DMS114 treated with DMSO at 0.1 percent for 48 hours (cell line): Measurements from ENCODE around the gene ATP1A2.
"Not testable (repeated sequence)": the region's sequence is repeated elsewhere in the genome, so short reads cannot be mapped to it uniquely, and the experiment has no call there.

Source experiments
- DNase-seq: peaks from one replicate; lab custom pipeline; 2025; ENCODE audit not compliant: unreplicated experiment; lab: John Stamatoyannopoulos, UW

ATP1A2 gene

GRCh38 chr1:160122978-160123495 is 7.5 kb downstream of the ATP1A2 start:
- no peak for DNase-seq

DNA sequence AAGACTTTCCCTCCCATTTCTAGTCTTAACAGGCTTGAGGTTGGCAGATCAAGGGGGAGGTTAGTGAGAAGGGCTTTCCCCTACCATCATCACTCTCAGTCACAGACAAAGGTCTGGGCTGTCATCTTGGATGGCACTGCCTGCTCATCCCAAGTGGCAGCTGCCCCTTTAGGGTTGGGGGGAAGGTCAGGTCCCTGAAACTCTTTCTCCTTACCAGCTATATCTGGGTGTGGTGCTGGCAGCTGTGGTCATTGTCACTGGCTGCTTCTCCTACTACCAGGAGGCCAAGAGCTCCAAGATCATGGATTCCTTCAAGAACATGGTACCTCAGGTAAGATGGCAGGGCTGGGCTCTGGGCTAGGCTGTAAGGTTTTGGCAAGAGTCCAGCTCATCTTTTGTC is 8.2 kb downstream of the ATP1A2 start:
- no peak for DNase-seq

GRCh38 chr1:160124705-160125478 is 9.3 kb downstream of the ATP1A2 start:
- DNase-seq = no peak

GRCh38 chr1:160125746-160126145 is 10.2 kb downstream of the ATP1A2 start:
- no peak for DNase-seq

GRCh38 chr1:160126342-160126741 is 10.8 kb downstream of the ATP1A2 start:
- not testable (repeated sequence) for DNase-seq

DNA sequence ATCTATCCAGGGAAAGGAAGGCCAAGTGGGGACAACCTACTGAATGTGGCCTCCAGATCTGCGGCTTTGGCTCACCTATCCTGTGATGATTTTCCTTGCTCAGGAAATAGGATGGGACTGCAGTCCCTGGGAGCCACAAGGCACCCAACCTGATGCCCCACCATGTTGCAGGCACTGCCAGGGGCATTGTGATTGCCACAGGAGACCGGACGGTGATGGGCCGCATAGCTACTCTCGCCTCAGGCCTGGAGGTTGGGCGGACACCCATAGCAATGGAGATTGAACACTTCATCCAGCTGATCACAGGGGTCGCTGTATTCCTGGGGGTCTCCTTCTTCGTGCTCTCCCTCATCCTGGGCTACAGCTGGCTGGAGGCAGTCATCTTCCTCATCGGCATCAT is 11.8 kb downstream of the ATP1A2 start:
- no peak for DNase-seq

GRCh38 chr1:160127865-160128523 is 12.4 kb downstream of the ATP1A2 start:
- no peak for DNase-seq

DNA sequence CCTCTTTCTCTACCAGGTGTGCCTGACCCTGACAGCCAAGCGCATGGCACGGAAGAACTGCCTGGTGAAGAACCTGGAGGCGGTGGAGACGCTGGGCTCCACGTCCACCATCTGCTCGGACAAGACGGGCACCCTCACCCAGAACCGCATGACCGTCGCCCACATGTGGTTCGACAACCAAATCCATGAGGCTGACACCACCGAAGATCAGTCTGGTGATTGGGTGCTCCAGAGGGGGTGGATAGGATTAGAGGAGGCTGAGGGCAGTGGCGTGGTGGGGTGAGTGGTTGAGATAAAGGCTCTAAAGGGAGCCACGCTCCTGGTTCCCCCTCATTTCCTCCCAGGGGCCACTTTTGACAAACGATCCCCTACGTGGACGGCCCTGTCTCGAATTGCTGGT is 13.1 kb downstream of the ATP1A2 start:
- no peak for DNase-seq

GRCh38 chr1:160129046-160129445 is 13.5 kb downstream of the ATP1A2 start:
- DNase-seq = no peak

- no peak for DNase-seq
These were observed 14.0 kb downstream of the ATP1A2 start for GRCh38 chr1:160129558-160129957.

GRCh38 chr1:160129966-160130365 is 14.4 kb downstream of the ATP1A2 start:
- no peak for DNase-seq

DNA sequence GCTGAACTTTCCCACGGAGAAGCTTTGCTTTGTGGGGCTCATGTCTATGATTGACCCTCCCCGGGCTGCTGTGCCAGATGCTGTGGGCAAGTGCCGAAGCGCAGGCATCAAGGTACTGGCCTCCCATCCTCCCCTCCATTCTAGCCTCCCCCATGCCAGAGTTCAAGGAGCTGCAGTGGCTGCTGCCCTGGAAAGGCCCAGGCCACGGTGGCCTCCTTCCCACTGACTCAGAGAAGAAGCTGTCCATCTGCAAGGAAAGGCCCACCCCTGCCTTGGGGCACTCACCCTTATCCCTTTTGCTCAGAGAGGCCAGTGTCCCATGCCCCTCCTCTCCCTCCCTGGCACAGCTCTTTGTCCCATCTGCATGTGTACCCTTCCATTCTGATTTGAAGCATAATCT is 14.9 kb downstream of the ATP1A2 start:
- DNase-seq = no peak

DNA sequence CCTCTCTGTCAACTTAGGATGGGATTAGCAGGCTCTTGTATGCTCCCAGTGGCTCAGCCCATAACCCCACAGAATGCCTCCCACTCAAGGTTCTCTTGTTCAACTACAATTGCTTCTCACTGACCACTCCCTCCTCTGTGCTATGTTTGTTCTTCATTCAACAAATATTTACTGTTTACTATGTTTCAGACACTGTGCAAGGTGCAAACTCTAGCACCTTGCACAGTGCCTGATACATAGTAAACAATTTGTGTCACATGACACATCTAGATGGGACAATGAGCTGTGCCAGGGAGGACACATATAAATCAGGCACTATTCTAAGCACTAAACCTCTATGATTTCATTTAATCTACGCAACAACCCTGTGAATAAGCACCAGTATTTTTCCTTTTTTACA is 15.4 kb downstream of the ATP1A2 start:
- no peak for DNase-seq

- DNase-seq = no peak
These were observed 16.4 kb downstream of the ATP1A2 start for GRCh38 chr1:160131803-160132565.

DNA sequence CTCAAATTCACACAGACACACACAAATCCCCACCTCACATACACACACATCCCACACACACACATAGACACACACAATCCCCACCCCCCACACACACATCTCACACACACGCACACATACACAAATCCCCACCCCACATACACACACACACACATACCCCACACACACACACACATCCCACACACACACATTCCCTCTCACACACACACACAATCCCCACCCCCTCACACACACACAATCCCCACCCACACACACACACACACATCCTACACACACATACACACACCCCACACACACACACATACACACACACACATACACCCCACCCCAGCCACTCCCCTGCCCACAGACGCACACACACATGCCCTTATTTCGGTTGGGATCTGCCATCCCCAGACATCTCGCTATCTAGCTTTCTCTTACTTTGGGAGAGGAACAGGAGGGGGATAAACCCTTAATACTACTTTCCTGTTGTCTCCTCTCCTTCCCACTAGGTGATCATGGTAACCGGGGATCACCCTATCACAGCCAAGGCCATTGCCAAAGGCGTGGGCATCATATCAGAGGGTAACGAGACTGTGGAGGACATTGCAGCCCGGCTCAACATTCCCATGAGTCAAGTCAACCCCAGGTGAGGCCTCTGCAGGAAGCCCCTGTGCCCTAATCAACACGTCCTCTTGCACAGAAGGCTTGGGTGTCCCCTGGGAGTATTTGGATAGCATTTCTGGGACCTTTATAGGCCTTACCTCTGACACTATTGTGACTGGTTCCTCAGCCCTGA is 18.6 kb downstream of the ATP1A2 start:
- no peak for DNase-seq

GRCh38 chr1:160134791-160135572 is 19.4 kb downstream of the ATP1A2 start:
- DNase-seq = no peak

DNA sequence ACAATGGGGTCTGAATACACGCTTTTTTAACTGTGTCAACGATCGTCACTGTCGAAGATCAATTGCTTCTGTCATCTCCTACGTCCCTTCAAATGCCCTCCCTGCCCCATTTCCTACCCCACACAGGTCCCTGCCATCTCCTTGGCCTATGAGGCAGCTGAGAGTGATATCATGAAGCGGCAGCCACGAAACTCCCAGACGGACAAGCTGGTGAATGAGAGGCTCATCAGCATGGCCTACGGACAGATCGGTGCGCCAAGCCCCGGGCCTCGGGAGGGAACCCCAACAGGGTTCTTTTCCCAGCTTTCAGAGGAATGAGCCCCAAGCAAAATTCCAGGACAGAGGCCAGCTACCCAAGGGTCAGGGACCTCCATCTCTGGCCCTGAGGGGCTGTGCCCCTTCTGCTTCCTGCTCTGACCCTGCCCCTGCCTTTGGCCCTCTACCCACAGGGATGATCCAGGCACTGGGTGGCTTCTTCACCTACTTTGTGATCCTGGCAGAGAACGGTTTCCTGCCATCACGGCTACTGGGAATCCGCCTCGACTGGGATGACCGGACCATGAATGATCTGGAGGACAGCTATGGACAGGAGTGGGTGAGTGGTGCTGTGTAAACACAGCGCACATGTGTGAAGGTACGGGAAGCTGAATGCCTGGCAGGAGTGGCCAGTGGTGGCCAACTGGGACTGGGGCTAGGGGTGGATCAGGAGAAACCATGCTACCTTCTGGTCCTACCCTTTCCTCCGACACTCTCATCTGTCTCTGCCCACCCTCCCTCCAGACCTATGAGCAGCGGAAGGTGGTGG is 20.8 kb downstream of the ATP1A2 start:
- no peak for DNase-seq

- no peak for DNase-seq
These were observed 21.3 kb downstream of the ATP1A2 start for GRCh38 chr1:160136926-160137200.

DNA sequence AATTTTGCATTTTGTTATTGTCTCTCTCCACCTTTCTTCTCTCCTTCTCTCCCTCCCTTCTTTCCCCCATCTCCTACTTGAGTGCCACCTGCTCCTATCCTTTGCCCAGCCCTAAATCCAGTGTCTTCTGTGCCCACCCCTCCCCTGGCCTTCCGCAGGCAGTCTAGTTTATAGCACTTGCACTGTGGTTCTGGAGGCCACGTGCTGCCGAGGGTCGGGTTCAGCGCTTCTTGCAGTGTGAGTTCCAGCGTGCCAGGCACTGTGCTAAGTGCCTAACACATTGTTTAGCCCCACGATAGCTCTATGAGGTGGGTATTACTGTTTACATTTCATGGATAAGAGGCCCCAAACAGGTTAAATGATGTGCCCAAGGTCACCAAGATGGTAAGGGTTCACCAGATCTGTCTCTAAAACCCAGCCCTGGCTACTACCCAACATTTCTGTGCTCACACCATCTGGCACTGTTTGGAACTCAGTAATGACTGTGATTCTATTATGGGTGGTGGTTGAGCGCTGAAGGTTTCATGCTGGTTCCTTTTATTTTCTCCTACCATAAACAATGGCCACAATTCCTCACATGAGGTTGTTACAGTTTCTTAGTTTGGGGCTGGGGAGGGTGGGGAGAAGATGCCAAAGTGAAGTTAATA is 21.8 kb downstream of the ATP1A2 start:
- no peak for DNase-seq
